ENCODE measurements around the gene VASH1. TPM values are rescaled to one million over a fixed set of nuclear protein-coding genes. Genes with fewer than 3 reads are reported as not detected.
"Not testable (repeated sequence)": the region's sequence is repeated elsewhere in the genome, so short reads cannot be mapped to it uniquely, and the experiment has no call there.

The VASH1 gene
- total and polyA plus RNA-seq, 10 donors, result 6.4 to 39.1 (median 19.5) TPM

DNA sequence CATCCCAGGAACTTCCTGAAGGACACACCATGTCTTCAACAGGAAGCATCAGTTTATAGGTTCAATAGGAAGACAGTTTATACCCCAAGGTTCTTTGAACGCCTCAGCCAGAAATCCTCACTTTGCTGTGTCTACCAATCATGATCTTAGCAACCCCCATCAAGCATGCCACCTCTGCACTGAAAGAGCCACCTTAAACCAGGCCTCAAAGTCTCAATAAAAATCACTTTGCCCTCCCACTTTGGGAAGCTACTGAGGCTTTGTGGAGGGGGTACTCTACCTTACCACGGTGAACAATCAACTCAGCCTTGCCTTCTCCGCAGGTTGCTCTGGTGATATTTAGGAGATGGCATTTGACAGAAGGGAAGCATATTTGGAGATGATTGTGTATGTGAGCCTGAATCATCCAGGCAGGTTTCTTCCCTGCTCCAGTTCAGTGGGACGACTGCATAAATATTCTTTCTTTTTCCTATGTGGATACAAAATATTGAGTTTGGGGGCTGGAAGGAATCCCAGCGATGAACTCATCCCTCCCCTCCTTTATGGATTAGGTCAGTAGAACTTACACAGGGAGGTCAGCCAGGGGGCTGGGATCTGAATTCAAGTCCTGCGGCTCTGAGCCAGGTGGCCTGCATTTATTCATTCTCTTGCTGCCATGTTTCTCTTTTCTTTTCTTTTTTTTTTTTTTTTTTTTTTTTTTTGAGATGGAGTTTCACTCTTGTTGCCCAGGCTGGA, 42.8 kb upstream of the VASH1 start:
- no peak for DNase-seq
- no peak overlapping the region for H3K27ac ChIP-seq
- no peaks in the 10 kb centered on the region for H3K36me3 ChIP-seq
- H3K4me1 ChIP-seq, result peaks cover 23 to 70% (median 42%) of the 10 kb centered on the region in 6 donors
- H3K27me3 ChIP-seq (replicated peaks in 1 of 7), result peaks cover 0 to 4% (median 0%) of the 10 kb centered on the region in 7 donors
- TF ChIP-seq, protein P1, sequence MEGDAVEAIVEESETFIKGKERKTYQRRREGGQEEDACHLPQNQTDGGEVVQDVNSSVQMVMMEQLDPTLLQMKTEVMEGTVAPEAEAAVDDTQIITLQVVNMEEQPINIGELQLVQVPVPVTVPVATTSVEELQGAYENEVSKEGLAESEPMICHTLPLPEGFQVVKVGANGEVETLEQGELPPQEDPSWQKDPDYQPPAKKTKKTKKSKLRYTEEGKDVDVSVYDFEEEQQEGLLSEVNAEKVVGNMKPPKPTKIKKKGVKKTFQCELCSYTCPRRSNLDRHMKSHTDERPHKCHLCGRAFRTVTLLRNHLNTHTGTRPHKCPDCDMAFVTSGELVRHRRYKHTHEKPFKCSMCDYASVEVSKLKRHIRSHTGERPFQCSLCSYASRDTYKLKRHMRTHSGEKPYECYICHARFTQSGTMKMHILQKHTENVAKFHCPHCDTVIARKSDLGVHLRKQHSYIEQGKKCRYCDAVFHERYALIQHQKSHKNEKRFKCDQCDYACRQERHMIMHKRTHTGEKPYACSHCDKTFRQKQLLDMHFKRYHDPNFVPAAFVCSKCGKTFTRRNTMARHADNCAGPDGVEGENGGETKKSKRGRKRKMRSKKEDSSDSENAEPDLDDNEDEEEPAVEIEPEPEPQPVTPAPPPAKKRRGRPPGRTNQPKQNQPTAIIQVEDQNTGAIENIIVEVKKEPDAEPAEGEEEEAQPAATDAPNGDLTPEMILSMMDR (IDR thresholded peaks at IDR 0.05 in 8 of 11, conservative IDR thresholded peaks at IDR 0.05 in 3 of 11), result no peak
- TF ChIP-seq POLR2AphosphoS5 (IDR thresholded peaks at IDR 0.05), result no peak
- TF ChIP-seq POLR2A (IDR thresholded peaks at IDR 0.05), result no peak
- WGBS, 5 donors, result 81 to 93% (median 83%) methylated on average over 6 of the region's 6 CpGs
- no peaks in the 10 kb centered on the region for H3K9me3 ChIP-seq
- intact Hi-C loops (cut with DNase I; ENCODE audit: low total_unique reads), result loop anchor here (5.0 kb wide), 1 partner anchor 54 kb away; no protein-coding TSS in a partner anchor
- H3K4me3 ChIP-seq, result no peak overlapping the region

DNA sequence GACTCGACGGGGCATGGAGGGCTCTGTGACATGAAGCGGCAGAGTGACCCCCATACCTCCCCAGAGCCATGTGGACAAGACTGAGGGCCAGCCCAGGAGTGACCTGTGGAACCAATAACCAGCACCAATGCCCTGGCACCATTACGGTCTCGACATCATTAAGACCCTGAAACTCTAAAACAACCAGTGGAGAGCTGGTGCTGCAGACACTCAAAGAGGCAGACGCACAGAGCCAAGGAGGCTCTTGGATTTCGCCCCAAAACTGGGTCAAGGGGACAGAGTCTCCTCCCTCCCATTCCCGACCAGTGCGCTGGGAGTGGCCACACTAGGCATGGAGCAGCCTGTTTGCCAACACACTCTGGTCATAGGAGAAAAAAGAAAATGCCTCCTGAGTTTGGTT, 41.6 kb upstream of the VASH1 start:
- Histone ChIP-seq H3K9me3 (no peaks in the 10 kb centered on the region), H3K4me3 (no peak overlapping the region), H3K27ac (peak overlapping the region; percentile 10 to 80 (median 72)), H3K4me1 (peaks cover 23 to 66% (median 42%) of the 10 kb centered on the region in 6 donors), H3K36me3 (no peaks in the 10 kb centered on the region), H3K27me3 (replicated peaks in 1 of 7) (no peaks in the 10 kb centered on the region)
- TF ChIP-seq POLR2A (IDR thresholded peaks at IDR 0.05), result no peak
- TF ChIP-seq, protein P1 (IDR thresholded peaks at IDR 0.05 in 8 of 11, conservative IDR thresholded peaks at IDR 0.05 in 3 of 11), result no peak
- TF ChIP-seq POLR2AphosphoS5 (IDR thresholded peaks at IDR 0.05), result no peak
- intact Hi-C loops (cut with DNase I; ENCODE audit: low total_unique reads), result loop anchor here (5.0 kb wide), 1 partner anchor 53 kb away; no protein-coding TSS in a partner anchor
- 73 to 87% (median 80%) methylated on average over 9 of the region's 9 CpGs for WGBS, 5 donors
- DNase-seq, result no peak

DNA sequence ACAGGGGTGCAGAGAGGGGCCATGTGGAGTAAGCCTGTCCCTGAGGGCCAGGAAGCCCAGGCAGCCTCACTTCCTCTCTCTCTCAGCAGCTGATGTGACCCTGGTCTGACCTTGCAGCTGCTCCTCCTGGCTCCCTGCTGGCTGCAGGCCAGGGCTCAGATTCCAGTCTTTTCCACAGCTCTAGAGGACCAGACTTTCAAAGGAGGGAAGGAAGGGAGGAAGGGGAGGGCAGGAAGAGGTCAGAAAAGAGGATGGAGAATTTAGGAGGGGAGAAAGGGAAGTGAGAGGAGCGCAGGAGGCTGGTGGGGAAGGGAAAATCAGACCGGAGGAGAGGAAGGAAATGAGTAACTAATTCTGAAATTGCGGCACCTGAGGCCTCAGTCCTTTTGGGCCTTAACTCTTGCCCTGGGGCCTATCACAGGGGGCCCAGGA, 40.9 kb upstream of the VASH1 start:
- peak overlapping the region in 7 of 8 donors; percentile 26 to 80 (median 72) for H3K27ac ChIP-seq
- DNase-seq, result peak; percentile 85
- H3K27me3 ChIP-seq (replicated peaks in 1 of 7), result no peaks in the 10 kb centered on the region
- no peaks in the 10 kb centered on the region for H3K36me3 ChIP-seq
- intact Hi-C loops (cut with DNase I; ENCODE audit: low total_unique reads), result no loop called here
- H3K9me3 ChIP-seq, result no peaks in the 10 kb centered on the region
- no peak overlapping the region for H3K4me3 ChIP-seq
- peaks cover 23 to 60% (median 41%) of the 10 kb centered on the region in 6 donors for H3K4me1 ChIP-seq
- 8 to 35% (median 29%) methylated on average over 3 of the region's 3 CpGs for WGBS, 5 donors
- TF ChIP-seq POLR2AphosphoS5 (IDR thresholded peaks at IDR 0.05), result peak; percentile 72 to 87 (median 82)
- TF ChIP-seq POLR2A (IDR thresholded peaks at IDR 0.05), result no peak

DNA sequence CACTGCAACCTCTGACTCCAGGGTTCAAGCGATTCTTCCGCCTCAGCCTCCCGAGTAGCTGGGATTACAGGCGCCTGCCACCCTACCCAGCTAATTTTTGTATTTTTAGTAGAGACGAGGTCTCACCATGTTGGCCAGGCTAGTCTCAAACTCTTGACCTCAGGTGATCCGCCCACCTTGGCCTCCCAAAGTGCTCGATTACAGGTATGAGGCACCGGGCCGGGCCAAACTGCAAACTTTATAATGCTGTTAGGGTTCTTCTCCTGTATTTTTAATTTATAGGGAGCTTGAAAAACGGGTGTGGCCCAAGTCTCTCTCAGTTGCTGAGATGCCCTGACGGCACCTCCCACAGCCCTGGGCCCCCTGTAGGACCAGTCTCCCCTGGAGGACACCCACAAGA, 39.8 kb upstream of the VASH1 start:
- H3K4me3 ChIP-seq; H3K27me3 ChIP-seq (replicated peaks in 1 of 7); H3K36me3 ChIP-seq; H3K9me3 ChIP-seq; DNase-seq; intact Hi-C loops (cut with DNase I; ENCODE audit: low total_unique reads): not testable (repeated sequence)
- peaks cover 14 to 53% (median 32%) of the 10 kb centered on the region in 6 donors for H3K4me1 ChIP-seq
- WGBS, 5 donors, result 90 to 98% (median 93%) methylated on average over 11 of the region's 11 CpGs
- H3K27ac ChIP-seq, result peak overlapping the region in 2 of 8 donors; percentile 71 to 80
